IPS-18a (cell line): ENCODE data around the gene YIF1B.

Experiments
- H3K27ac ChIP-seq: one replicate; pipeline ENCODE4 v1.5.1; 2013; ENCODE audit warnings: low read length
- H3K27me3 ChIP-seq: one replicate; pipeline ENCODE4 v1.6.1; 2013; ENCODE audit warnings: mild to moderate bottlenecking, low read length; ENCODE audit not compliant: control insufficient read depth, insufficient read depth
- H3K36me3 ChIP-seq: one replicate; pipeline ENCODE4 v1.6.1; 2013; ENCODE audit warnings: low read depth, low read length; ENCODE audit not compliant: control insufficient read depth
- H3K4me1 ChIP-seq: one replicate; pipeline ENCODE4 v1.6.1; 2013; ENCODE audit warnings: low read depth, low read length; ENCODE audit not compliant: control insufficient read depth
- H3K4me3 ChIP-seq: one replicate; pipeline ENCODE4 v1.5.1; 2013; ENCODE audit warnings: low read length
- H3K9ac ChIP-seq: one replicate; pipeline ENCODE4 v1.6.1; 2013; ENCODE audit warnings: mild to moderate bottlenecking, low read length, moderate library complexity
- H3K9me3 ChIP-seq: one replicate; pipeline ENCODE4 v1.6.1; 2013; ENCODE audit warnings: low read depth, low read length; ENCODE audit not compliant: control insufficient read depth

Gene YIF1B

DNA sequence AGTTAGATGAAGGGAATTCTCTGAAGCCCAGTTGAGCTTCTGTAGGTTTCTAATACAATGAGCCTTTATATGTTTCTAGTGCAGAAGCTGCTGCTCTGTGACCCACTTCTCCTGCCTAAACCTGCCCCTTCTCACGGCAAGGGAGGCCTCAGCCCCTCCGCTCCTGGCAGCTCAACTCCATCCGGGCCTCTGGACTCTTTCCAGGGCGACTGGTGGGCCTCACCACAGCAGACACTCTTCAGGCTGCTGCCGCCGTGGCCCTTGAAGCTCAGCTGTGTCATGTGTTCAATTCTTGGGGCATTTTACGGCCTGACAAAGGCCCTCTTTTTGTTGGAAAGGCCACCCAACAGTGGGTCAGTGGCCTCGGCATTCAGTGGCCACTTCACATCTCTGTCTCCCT, 21.7 kb downstream of the YIF1B start:
- Histone ChIP-seq H3K27me3 (no peaks in the 10 kb centered on the region), H3K4me3 (no peak overlapping the region), H3K9me3 (no peaks in the 10 kb centered on the region), H3K36me3 (peaks cover 34% of the 10 kb centered on the region), H3K4me1 (no peaks in the 10 kb centered on the region), H3K27ac (no peak overlapping the region), H3K9ac (no peak overlapping the region)

DNA sequence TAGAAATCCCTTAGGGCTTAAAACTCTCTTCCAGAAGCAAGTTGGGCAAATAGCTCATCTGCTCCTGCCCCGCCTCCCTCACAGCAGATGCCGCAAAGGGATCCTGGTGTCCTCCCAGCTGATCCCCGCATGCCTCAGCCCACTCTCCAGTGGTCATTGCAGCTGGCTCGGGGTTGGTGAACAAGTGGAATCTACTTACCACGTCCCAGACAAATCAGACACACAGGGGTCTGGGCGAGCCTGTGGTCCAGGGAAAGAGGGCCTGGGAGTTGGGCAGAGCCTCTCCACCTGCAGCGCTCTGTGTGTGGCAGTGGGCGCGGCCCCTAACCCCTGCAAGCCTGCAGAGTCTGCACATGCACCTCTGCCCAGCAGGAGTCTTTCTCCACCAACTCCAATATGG, 22.5 kb downstream of the YIF1B start:
- Histone ChIP-seq H3K9me3 (no peaks in the 10 kb centered on the region), H3K27ac (no peak overlapping the region), H3K27me3 (no peaks in the 10 kb centered on the region), H3K4me3 (no peak overlapping the region), H3K36me3 (peaks cover 42% of the 10 kb centered on the region), H3K9ac (no peak overlapping the region), H3K4me1 (no peaks in the 10 kb centered on the region)

DNA sequence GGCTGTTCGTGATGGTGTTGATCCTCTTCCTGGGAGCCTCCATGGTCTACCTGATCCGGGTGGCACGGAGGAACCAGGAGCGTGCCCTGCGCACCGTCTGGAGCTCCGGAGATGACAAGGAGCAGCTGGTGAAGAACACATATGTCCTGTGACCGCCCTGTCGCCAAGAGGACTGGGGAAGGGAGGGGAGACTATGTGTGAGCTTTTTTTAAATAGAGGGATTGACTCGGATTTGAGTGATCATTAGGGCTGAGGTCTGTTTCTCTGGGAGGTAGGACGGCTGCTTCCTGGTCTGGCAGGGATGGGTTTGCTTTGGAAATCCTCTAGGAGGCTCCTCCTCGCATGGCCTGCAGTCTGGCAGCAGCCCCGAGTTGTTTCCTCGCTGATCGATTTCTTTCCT, 23.9 kb downstream of the YIF1B start:
- H3K36me3 ChIP-seq = peaks cover 51% of the 10 kb centered on the region
- no peaks in the 10 kb centered on the region for H3K9me3 ChIP-seq
- H3K9ac ChIP-seq = no peak overlapping the region
- H3K4me1 ChIP-seq = no peaks in the 10 kb centered on the region
- no peak overlapping the region for H3K27ac ChIP-seq
- H3K27me3 ChIP-seq = no peaks in the 10 kb centered on the region
- H3K4me3 ChIP-seq = no peak overlapping the region

DNA sequence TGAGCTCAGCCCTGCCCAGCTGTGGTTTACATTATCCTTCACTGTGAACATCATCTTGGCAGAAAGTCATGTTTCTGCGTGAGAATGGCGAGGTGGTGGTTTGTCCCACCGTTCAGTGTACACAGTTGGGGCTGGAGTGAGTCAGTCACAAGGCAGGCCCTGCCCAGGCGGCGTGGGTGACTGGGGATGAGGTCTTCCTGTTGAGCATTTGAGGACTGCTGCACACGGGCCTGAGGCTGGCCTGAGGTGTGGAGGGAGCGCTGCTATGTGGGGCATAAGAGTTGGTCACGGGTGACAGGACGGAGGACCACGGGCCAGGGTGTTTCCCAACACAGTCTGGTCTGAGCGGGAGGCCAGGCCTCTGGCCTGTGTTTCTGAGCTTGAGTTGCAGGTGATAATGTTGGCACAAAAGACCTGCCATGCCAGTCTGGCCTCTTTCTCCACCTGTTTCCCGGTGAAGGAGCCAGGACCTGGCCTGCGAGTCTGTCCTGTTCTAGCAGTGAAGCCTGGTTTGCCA, 25.1 kb downstream of the YIF1B start:
- no peak overlapping the region for H3K9ac ChIP-seq
- no peak overlapping the region for H3K4me3 ChIP-seq
- H3K36me3 ChIP-seq = peaks cover 56% of the 10 kb centered on the region
- no peaks in the 10 kb centered on the region for H3K9me3 ChIP-seq
- H3K27me3 ChIP-seq = no peaks in the 10 kb centered on the region
- no peaks in the 10 kb centered on the region for H3K4me1 ChIP-seq
- no peak overlapping the region for H3K27ac ChIP-seq

DNA sequence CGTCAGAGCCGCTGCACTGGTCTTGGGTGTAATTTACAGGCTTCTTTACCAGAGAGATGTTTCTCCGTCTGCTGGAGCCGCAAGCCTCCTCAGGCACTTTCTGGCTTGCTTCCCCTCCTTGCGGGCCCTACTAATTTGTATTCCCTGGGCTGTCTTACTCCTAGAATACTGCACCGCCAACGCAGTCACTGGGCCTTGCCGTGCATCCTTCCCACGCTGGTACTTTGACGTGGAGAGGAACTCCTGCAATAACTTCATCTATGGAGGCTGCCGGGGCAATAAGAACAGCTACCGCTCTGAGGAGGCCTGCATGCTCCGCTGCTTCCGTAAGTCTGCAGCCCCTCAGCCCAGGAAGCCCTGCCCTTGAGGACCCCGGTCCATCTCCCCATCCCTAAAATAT, 25.8 kb downstream of the YIF1B start:
- Histone ChIP-seq H3K4me3 (no peak overlapping the region), H3K27ac (no peak overlapping the region), H3K4me1 (no peaks in the 10 kb centered on the region), H3K36me3 (peaks cover 59% of the 10 kb centered on the region), H3K9me3 (no peaks in the 10 kb centered on the region), H3K27me3 (no peaks in the 10 kb centered on the region), H3K9ac (no peak overlapping the region)

DNA sequence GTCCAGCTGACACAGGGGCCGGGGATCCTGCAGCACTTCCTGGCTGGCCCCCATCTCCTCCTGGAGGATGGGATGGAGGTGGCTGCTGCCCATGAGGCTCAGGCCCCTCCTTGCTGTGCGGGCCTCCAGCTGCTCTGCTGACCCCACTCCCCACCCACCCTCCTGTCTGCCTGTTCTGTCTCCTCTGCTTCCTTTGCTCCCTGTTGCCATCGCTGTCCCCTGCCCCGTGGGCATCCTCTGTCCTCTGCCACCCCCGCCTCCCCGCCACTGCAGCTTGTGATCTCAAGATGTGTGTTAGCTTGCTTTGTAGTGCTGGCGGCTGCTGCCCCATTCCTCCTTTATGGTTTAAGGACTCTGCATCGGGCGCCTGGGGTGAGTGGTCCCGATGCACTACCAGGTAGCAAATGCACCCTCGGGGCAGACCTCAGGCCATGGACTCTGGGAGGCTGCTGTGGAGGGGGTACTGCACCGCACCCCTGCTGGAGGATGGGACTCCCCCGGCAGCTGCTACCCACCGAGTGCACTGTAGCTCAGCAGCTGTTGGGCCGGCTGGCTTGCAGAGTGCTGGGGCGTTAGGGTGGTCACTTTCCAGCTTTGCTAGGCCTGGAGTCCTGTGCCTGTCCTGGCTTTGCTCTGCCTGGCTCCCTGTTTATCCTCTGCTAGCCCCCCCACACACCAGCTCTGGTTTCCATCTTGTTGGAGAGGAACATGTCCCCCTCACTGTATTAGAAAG, 27.5 kb downstream of the YIF1B start:
- Histone ChIP-seq H3K27me3 (no peaks in the 10 kb centered on the region), H3K4me3 (no peak overlapping the region), H3K36me3 (peaks cover 68% of the 10 kb centered on the region), H3K9me3 (no peaks in the 10 kb centered on the region), H3K27ac (no peak overlapping the region), H3K9ac (no peak overlapping the region), H3K4me1 (no peaks in the 10 kb centered on the region)

DNA sequence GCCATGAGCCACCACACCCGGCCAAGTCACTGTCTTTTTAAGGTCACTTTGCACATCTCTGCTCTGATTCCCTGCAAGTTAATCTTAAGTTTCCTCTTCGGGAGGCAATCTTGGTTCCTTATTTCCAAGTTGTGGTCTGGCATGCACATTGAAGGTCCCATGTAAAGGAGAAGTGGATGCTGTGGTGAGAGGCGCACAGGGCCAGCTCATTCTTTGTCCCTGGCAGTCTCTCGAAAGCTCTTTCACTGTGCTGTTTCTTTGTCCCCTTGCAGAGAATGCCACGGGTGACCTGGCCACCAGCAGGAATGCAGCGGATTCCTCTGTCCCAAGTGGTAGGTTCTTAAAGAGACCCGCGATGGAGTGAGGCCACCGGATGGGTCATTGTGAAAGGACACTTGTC, 28.1 kb downstream of the YIF1B start:
- no peak overlapping the region for H3K27ac ChIP-seq
- no peaks in the 10 kb centered on the region for H3K27me3 ChIP-seq
- H3K9ac ChIP-seq = no peak overlapping the region
- H3K9me3 ChIP-seq = no peaks in the 10 kb centered on the region
- peaks cover 61% of the 10 kb centered on the region for H3K36me3 ChIP-seq
- H3K4me1 ChIP-seq = no peaks in the 10 kb centered on the region
- no peak overlapping the region for H3K4me3 ChIP-seq

DNA sequence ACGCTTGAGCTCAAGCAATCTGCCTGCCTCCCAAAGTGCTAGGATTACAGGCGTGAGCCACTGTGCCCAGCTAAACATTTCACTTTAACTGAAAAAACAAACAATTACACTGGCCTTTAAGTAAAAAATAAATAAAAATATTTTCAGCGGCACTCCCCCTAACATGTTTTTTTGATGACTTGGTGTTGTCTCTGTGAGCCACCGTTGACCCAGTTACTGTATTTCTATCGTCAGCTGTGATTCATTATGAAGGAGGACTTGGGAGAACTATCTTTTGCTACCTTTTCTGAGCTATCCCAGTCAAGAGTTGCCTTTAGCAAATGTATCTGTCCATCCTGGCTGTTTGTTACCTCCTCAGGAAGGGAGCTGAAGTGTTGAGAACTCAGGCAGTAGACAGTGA, 30.2 kb downstream of the YIF1B start:
- no peak overlapping the region for H3K9ac ChIP-seq
- no peak overlapping the region for H3K4me3 ChIP-seq
- H3K27me3 ChIP-seq = no peaks in the 10 kb centered on the region
- no peaks in the 10 kb centered on the region for H3K9me3 ChIP-seq
- no peaks in the 10 kb centered on the region for H3K4me1 ChIP-seq
- no peak overlapping the region for H3K27ac ChIP-seq
- peaks cover 45% of the 10 kb centered on the region for H3K36me3 ChIP-seq

DNA sequence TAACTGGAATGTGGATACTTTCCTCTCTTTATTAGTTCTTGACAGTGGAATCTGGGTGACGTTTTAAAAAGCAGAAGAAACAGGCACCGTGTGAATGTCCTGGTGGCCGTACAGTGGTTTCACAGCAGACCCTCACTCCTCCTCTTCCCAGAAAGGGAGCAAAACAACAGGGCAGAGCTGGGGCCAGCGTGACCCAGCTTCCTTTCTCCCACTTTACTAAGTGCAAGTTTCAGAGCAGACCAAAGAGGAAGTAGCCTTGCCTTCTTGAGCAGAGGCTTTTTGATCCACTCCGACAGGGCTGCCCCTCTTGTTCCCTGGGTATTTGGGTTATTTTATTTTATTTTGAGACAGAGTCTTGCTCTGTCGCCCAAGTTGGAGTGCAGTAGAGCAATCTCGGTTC, 31.3 kb downstream of the YIF1B start:
- H3K4me1 ChIP-seq = no peaks in the 10 kb centered on the region
- no peak overlapping the region for H3K4me3 ChIP-seq
- no peak overlapping the region for H3K9ac ChIP-seq
- H3K27me3 ChIP-seq = no peaks in the 10 kb centered on the region
- no peak overlapping the region for H3K27ac ChIP-seq
- no peaks in the 10 kb centered on the region for H3K9me3 ChIP-seq
- H3K36me3 ChIP-seq = peaks cover 34% of the 10 kb centered on the region

DNA sequence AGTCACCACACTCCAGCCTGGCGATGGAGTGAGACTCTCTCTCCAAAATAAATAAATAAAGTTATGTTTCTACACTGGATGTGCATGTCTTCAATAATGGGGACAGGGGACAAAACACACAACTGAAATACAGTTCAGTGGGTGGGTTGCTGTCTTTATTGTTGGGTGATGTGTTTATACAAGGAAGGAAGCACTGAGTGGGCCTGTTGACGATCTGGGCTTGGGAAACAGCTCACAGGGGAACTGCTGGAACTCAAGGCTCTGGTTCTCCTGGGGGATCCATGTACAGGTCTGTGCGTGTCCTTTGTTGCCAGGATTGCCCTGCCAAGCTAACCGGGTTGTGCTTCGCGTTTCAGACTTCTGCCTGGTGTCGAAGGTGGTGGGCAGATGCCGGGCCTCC, 32.5 kb downstream of the YIF1B start:
- no peak overlapping the region for H3K27ac ChIP-seq
- H3K36me3 ChIP-seq = peaks cover 26% of the 10 kb centered on the region
- no peaks in the 10 kb centered on the region for H3K9me3 ChIP-seq
- no peaks in the 10 kb centered on the region for H3K27me3 ChIP-seq
- H3K4me1 ChIP-seq = no peaks in the 10 kb centered on the region
- no peak overlapping the region for H3K4me3 ChIP-seq
- no peak overlapping the region for H3K9ac ChIP-seq

DNA sequence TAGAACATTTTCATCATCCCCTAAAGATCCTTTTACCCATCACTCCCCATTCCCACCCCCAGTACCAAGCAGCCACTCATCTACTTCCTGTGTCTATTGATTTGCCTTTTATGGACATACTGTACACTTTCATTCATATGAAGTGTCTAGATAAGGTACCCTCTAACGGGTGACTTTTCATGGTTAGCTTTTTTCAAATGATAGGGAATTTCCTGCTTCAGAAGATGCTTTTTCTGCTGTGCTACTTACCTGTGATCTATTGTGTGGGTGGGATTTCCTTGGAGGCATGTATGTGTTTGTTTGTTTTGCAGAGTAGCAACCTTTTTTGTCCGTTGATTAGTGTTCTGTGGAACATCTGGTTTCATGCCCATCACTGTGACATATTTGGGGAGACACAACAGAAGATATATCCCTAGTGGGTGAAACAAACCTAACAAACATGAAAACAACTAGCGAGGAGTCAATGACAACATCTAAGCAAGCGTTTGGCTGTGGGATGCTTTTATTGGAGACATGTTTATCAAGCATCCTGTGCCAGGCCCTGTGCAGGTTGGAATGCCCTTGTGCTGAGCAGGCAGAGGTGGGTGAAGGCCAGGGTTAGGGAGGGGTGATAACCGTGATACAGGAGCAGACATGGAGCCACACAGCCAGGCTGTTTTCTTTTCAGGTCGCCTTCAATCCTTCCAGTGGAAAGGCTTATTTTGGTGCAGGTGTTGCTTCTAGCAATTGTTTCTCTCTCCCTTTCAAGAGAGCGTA, 33.8 kb downstream of the YIF1B start:
- Histone ChIP-seq H3K9ac (no peak overlapping the region), H3K27ac (no peak overlapping the region), H3K27me3 (no peaks in the 10 kb centered on the region), H3K4me1 (no peaks in the 10 kb centered on the region), H3K4me3 (no peak overlapping the region), H3K9me3 (no peaks in the 10 kb centered on the region), H3K36me3 (peaks cover 18% of the 10 kb centered on the region)
